ENCODE results near the gene PSMB9.
A peak's percentile ranks its signal among the peaks of the same experiment; 100 is the strongest.

Gene PSMB9

DNA sequence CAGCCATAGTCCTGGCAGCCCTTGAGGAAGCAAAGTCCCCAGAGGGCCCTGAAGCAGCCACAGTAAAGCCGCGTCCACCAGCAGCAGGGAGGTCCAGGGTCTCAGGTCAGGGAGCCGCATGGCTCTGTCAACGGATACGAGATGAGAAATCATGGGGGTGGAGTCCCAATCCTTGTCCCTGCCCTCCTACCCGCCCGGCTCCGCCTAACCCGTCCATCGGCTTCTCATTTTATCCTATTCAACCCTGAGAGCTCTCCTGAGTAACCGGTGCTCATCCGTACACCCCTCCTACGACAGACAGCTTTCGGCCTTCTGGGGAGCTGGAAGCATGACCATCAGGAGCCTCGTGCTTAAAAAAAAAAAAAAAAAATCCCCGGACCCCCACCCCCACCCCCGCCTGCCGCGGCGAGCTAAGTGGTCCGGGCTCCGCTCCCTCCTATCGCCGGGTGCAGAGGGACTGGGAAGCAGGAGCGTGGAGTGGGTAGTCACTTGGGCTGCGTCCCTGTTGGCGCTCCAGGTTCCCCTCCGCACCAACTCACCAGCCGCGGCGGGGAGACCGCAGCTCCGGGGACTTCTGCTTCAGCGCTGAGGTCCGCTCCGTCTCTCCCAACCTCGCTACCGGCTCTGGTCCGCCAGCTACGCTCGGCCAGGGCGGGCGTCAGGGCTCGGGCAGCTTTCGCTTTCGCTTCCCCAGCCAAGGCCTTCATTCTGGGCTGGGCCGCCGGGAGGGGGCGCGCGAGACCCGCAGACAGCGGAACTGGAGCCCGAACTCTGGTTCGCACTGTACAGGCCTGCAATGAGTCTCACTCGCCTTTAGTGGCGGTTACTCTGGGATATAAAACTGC, 15.7 kb upstream of the PSMB9 start, which contains the start of gene TAP2:
TAP2 (minus strand) TSS at position 626 of the 845 bp plus-strand sequence; CDS start at position 120, 506 bp downstream.
- FAIRE-seq (peak; percentile 81), DNase-seq (ENCODE audit: insufficient read length, low spot score) (peak; percentile 85)

DNA sequence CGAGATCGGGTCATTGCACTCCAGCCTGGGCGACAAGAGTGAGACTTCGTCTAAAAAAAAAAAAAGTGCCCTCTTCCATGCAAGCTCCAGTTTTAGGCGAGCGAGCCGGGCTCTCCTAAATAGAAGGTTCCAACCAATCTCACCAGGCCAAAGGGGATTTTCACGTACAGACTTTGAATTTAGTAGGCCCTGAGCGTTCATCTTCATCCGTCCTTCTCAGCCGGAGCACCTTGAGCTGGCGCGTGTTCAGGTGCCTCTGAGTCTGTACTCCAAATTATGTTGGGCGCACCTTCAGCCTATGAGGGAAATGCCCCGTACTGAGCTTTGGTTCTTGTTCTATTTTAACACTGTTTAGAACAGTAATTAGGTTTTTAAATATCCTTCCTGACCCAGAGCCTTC, 14.6 kb upstream of the PSMB9 start:
- FAIRE-seq = no peak
- no peak for DNase-seq (ENCODE audit: insufficient read length, low spot score)

DNA sequence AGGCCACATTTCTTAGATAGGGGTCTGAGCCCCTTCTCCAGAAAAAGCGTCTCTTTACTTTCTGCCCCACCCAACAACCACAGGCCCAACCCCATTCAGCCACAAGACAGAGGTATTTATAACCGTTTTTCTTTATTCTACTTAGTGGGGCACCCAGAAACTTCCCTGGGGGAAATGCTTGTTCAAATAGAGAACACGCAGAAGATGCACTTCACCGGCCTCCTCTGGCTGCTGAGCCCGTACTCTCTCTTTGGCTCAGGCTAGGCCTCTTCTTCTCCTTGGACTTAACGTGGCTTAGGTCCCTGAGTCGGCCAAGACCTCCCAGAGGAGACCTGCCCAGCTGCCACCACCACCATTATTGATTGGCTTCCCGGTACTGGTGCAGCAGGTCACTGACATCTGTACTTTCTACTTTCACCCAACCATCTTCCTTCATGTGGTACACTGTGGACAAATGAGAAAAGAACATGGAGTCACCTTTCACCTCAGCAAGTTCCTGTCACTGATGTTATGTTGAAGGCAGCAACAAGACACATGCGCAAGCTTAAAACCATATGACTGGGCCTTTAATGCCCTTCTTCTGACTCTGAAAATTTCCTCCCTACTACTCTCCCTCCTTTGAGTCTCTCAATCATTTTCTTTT, 13.3 kb upstream of the PSMB9 start:
- no peak for DNase-seq (ENCODE audit: insufficient read length, low spot score)
- peak; percentile 92 for FAIRE-seq

DNA sequence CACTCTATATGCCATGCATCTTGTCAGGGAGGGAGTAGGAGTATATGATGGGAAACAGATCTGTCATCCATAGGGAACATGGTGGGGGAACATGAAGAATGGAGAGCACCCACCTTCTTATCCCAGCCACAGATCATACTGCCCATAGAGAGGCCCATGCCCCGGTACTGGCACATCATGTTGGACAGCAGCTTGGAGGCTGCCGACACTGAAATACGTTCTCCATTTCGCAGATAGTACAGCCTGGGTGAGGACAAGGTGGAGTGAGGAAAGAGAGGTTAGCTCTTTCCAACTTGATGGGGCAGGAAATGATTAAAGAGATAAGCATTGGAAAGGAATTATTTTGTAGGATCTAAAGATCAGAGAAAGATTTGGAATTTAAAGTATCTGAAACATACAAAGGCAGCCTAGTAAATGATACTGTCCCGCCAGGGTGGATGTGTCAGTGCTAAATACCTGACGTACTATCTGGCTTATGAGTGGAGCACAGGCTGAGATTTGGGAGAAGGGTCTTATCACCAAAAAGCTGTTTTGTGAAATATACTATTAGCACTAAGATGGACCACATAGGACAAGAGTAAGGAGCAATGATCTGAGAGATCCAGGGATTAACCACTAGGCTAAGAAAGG, 11.9 kb upstream of the PSMB9 start:
- peak; percentile 18 for FAIRE-seq
- no peak for DNase-seq (ENCODE audit: insufficient read length, low spot score)

DNA sequence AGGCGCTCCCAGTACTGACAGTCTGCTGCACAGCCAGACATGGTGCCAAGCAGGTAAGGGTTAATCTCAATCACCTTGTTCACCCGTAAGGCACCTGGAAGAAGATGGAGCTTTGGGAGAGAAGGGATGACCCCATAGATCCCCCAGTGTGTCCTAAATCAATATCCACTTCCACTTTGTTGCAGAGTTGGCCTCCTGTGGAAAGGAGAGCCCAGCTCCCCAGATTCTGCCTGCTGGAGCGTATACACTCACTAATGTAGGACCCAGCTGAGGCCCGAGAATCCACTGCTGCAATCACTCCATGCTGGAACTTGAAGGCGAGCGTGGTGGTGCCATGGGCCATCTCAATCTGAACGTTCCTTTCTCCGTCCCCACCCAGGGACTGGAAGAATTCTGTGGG, 11.3 kb upstream of the PSMB9 start:
- DNase-seq (ENCODE audit: insufficient read length, low spot score) = no peak
- FAIRE-seq = no peak

DNA sequence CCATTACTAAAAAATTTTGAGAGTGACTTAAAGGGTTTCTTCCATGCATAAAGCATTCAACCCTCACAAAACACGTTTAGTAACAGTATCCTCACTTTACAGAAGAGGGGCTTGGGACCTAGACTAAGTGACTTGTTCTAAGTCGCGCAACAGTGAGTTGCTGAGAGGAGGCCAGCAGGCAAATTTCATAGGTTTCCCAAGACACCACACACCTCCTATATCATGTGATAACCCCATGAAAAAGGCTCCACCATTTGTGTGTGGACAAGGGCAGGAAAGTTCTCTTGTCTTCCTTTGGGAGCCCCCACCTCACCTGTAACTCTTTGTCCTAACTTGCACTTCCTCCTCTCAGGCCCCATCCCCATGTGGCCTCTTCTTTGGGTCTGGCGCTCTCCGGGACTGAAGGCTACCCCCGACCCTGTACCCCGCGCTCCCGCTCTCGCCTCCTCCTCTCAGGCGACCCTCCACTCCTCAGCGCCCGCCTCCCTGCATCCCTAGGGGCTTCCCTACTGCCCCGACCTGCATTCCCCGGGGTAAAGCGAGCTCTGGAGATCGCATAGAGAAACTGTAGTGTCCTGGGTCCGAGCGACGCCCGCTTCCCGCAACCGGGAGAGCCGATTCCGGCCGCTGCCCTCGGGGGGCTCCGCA, 10.5 kb upstream of the PSMB9 start:
- DNase-seq (ENCODE audit: insufficient read length, low spot score) = no peak
- FAIRE-seq = peak; percentile 91

DNA sequence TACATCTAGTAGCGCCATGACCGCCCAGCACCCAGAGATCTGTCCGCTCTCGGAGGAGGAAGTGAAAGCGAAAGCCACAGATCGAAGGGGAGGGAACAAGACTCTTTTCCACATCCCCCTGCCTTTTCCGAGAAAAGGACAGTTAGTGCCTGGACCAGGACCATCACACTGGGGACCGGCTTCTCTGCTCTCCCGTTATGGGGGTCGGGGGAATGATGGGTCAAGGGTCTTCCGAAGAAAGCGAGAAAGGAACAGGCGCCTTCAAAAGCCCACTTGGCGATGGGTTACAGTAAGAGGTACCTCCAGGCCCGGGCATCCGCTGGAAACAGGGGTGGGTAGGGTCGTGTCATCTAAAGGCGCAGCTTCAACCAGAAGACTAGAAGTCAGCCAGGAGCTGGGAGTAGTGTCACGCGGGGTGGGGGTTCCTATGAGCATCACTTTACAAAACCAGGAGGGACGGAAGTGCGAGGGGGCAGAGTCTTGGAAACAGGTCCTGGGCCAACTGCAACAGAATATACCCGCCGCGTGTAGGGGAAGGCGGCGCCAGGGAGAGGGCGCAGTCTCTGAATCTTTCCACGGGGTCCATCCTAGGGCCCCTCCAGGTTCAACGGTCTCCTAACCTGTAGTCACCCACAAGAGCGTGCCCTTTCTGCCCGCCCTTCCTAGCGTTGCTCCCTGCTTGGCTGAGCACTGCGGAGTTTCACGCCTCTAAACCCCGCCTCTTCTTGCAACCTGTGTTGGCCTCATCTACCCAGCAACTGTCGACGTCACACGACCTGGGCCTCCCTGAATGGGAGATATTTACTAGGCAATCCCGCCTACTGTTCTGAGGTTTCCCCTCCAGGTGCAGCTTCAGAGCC, 9.8 kb upstream of the PSMB9 start, which contains the start of gene PSMB8:
PSMB8 (minus strand) TSS at position 69 of the 860 bp plus-strand sequence; CDS start at position 18, 51 bp downstream.
- FAIRE-seq (peak; percentile 97), DNase-seq (ENCODE audit: insufficient read length, low spot score) (peak; percentile 70)

DNA sequence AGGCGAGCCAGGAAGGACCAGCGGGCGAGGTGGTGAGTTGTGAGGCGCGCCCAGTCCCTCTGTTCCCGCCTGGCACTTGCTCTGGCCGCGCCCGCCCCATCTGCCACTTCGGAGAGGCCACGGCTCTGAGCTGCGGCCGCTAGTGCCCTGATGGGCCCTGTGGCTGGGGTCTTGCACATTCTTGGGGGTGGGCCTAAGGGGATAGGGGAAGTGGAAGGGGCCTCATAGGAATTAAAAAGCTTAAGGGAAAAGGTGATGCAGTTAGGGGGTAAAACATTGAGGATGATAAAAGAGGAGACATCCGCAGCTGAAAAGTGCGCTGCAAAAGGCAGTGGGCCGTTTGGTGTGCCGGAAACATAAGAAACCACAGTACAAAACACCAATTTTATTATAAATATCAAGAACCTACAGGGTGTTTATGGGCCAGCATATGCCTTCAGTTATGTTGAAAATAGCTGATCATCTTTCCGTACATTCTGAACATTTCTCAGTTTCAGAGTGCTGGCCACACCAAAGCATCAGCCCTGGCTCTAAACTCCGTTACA, 9.1 kb upstream of the PSMB9 start:
- DNase-seq (ENCODE audit: insufficient read length, low spot score) = no peak

DNA sequence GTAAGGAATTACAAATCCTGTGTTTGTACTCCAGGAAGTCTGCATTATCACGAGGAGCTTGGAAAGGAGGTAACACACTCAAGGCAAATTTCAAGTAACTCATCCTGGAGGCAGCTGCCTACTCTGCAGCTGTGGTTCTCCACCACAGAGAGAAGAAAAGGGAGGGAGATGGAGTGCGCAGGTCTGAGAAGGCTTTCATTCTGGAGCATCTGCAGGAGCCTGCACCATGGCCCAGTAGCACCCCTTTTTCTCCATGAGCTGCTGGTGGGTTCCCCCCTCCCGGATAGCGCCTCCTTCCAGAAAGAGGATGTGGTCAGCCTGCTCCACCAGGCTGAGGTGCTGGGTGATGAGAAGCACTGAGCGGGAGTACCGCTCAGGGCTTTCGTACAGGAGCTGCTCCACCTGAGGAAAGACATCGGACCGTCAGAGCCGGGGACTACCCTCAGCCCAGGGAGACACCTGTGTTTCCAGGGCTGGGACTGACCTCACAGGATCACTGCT, 8.6 kb upstream of the PSMB9 start:
- DNase-seq (ENCODE audit: insufficient read length, low spot score) (no peak), FAIRE-seq (no peak)

More for the DNA sequence above, 9.1 kb upstream of the PSMB9 start:
- peak; percentile 82 for FAIRE-seq

DNA sequence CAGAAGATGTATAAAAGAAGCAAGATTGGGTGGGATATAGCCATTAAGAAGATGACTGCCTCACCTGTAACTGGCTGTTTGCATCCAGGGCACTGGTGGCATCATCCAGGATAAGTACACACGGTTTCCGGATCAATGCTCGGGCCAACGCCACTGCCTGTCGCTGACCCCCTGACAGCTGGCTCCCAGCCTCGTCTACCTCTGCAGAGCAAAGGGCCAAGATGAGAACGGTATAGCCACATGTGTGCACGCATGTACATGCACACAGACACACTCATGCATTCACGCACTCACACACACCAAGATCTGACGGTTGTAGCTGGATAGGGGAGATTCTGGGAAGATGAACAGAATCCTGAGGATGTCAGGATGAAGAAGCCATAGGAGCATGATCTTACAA, 7.0 kb upstream of the PSMB9 start:
- no peak for FAIRE-seq
- no peak for DNase-seq (ENCODE audit: insufficient read length, low spot score)

DNA sequence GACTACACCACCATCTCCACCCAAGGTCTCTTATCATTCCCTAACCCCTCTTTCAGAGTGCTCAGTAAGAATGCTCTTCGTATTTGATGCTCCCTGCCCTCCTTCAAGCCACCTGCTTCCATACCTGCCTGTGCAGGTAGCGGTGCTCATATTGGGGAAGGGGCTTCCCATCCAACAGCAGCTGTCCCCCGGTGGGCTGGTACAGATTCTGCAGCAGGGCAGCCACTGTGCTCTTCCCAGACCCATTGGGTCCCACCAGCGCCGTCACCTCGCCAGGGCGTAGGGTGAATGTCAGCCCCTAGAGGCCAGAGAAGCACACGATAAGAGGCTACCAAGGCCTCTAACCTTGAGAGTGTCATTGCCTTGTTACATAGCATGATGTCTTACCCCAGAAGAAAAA, 6.2 kb upstream of the PSMB9 start:
- FAIRE-seq (no peak), DNase-seq (ENCODE audit: insufficient read length, low spot score) (no peak)

DNA sequence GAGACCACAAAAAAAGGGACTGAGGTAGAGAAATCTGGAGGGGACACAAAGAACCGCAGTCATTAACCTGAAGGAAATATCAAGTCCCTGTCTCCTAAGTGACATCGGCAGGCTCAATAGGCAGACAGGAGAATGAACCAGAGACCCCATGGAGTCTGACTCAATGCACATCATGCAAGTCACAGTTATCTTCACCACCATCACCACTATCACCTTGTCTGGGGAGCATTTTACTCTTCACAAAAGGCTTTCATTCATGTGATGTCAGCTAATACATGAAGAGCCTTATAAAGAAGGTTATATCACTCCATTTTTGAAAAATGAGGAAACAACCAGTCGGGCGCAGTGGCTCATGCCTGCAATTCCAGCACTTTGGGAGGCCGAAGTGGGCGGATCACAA, 4.9 kb upstream of the PSMB9 start:
- FAIRE-seq (no peak), DNase-seq (ENCODE audit: insufficient read length, low spot score) (no peak)

DNA sequence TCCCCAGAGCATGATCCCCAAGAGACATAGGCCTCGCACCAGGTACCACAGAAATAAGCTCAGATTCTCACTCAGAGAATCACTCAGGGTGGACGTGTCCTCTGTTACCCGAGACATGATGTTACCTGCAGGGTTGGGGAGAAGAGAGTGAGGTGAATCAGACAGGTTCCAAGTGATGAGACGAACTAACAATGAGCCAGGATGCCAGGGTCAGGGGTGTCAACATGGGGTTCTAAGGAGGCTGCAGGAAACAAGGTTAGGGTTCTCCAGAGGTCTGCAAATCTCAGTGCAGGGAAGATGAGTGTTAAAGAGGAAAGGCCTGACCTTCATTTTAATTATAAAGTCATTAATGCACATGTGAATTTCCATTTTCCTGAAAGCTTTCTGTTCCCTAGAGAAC, 3.0 kb upstream of the PSMB9 start:
- DNase-seq (ENCODE audit: insufficient read length, low spot score) = no peak
- no peak for FAIRE-seq

DNA sequence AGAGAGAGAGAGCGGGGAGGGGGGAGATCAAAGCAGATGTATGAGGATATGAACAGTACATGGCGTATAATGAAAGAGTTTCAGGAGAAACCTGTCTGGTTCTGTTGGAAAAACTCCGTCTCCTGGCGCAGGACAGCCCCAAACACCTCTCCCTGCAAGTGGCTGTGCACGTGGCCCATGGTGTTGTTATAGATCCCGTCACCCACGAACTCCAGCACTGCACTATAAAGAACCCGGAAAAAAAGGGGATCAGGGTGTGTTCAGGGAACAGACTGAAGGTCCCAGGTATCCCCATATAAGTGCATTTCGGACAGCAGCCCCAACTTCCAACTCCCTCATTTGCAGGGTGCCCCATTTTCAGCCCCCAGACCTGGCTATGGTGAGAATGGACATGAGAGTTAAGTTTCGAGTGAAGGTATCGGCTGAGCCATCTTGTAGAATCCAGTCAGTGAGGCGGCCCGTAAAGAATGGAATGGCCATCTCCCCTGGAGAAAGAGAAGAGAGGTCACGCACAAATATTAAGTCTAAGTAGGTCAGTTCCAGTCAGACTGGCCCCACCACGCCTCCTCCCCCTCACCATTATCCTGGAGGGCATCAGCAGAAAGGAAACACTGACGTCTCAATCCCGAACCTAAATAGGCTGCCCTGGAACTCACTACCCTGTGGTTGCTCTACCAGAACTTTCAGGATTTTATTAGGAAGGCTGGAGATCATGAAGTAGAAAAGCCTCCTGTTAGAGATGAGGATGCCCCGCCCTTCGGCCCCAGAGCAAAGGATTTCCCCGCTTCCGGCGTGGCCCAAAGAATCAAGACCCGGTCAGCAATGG, 1.8 kb upstream of the PSMB9 start:
- DNase-seq (ENCODE audit: insufficient read length, low spot score) (no peak), FAIRE-seq (peak; percentile 70)

DNA sequence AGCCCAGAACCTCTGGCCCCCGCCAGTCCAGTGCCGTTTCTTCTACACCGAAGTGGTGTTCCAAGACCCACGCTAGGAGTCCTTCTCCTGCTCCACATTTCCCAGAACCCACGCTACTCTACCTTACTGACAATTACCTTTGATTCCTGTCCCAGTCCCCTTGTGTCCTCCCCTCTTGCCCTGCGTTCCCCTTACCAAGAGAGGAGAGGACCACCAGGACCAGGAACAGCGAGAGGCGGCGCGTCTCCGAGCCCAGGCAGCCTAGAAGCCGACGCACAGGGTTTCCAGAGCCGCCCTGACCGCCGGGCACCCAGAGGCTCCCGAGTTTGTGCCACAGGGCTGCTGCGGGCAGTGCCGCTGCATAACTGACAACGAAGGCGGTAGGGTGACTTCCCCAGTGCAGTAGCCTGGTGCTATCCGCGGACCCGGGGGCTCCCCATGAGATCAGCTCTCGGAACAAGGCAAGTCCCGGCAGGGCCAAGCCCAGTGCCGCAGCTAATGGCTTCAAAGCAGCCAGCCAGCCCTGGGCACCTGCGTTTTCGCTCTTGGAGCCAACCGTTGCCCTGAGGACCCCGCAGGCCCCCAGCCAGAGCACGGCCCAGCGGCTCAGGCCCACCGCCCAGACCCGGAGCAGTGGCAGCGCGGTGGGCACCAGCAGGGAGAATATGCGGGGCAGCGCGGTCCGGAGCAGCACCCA, 1.0 kb upstream of the PSMB9 start:
- no peak for FAIRE-seq
- no peak for DNase-seq (ENCODE audit: insufficient read length, low spot score)

DNA sequence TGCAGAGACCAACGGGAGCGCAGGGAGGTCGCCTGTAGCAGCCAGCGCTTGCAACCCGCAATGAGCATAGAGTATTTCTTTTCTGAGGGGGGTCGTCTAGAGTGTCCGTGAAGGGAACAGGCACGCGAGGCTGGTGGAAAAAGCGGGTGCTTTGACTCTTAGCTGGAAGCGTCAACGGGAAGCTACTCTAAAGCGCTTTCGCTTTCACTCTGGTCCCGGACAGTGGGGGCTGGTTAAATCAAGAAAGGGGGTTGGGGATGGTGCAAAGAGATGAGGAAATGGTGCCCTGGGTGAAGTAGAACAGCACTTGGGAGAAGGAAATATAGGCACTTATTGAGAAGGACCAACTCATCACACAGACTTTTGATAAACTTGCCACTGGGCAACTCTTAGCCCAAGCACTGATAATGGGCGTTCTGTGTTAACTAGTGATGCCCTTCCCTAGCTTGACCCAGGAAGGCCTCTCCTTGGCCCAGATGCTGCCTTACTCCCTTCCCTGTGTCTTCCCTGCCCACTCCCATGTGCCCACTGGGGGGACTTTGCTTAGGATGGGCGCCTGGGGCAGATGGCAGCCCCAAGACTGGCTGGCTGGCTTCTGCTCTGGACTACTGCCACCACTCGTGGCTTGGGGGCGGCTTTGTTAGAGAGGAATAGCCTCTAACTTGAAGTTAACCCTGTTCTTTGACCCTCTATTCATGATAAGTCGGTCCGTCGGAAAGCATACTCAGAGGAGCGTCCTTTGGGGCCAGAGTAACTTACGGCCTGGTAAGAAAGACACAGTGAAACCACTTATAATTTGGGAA, 585 bp downstream of the PSMB9 start:
- DNase-seq (ENCODE audit: insufficient read length, low spot score) (no peak), FAIRE-seq (peak; percentile 94)

DNA sequence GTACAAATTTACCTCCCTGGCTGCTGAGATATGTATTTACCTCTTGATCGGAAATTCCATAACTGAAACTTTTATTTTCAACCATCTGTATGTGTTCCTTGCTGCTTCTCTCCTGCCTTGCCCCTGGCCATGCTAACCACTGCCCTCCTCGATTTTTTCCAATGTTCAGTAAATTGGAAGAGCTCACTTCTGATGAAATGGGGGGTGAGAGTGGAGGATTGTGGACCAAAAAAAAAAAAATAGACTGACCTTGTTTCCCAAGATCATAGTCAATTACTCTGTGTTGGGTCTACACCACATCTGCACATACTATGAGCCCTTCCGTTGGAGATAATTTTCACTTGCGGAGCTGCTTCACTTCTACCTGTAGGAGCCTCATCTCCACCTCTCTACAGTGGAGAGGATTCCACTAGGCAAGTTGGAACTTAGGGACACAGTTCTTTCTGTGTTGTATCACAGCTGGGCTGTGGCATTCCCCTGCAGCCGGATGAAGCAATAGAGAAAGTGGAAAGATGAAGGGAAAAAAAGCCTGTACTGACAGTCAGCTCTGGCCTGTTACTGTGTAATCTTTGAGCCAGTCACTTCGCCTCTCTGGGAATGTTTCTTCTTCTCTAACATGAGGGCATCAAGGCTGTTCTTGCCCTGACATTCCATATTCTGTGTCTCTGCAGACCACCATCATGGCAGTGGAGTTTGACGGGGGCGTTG, 1.6 kb downstream of the PSMB9 start:
- DNase-seq (ENCODE audit: insufficient read length, low spot score) = no peak
- peak; percentile 57 for FAIRE-seq

Measured in GM19239 (cell line).